GM12892 (cell line): ENCODE results near the gene IL13RA1.

Source experiments
- DNase-seq: peaks from one replicate; pipeline ENCODE4 v3.0.0; 2011; ENCODE audit not compliant: insufficient read length
- FAIRE-seq: peaks from 2 replicates; lab custom pipeline; 2011; peaks lifted over from hg19 to GRCh38; lab: Jason Lieb, UNC
- POLR2A ChIP-seq: IDR thresholded peaks from 2 replicates; pipeline ENCODE4 v1.6.1; 2011; ENCODE audit warnings: low read depth, low read length, control low read depth
- POLR2AphosphoS5 ChIP-seq: IDR thresholded peaks from 2 replicates; pipeline ENCODE4 v1.6.1; 2011; ENCODE audit warnings: low read depth, low read length, control low read depth
- TAF1 ChIP-seq: IDR thresholded peaks from 2 replicates; pipeline ENCODE4 v1.6.1; 2011; ENCODE audit warnings: low read depth, mild to moderate bottlenecking, control low read depth, low read length, borderline replicate concordance

IL13RA1 gene

DNA sequence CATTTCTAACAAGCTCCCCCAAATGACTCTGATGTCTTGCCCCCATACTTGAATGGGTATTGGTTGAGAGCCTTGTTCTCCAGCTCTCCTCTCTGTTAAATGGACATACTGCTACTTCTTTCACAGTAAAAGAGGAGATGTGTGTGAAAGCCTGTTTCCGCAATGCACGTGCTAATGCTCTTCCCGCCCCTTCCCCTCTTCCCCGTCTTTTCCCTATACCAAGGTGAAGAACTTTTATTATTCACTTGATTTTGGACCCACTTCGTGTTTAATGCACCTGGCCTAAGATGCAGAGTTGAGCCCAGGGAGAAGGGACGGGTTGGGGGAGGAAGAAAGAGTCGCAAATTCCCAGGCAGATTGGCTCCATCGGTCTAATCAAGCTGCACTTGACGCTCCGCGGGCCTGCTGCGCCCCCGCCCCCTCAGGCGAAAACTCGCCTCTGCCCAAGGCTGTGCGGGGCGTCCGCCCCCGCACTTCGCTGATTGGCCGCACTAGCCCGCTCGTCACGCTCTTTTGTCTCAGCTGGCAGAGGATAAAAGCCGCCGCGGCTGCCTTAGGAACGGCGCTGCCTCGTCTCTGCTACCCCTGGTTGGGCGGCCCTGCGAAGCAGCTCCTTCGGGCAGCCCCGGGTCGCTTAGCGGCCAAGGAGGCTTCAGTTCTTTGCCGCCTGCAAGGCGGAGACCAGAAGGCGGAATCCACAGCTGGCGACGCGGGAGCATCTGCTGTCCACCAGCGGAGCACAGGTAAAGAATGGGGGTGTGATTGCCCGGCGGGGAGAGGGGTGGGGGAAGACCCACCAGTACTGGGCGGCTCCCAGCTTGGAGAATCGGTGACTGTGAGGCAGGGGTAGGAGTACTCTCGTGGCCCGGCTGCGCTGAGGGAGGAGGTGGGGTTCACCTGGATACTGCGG lies 96.1 kb downstream of the IL13RA1 start, which contains the start of gene ZCCHC12:
Gene ZCCHC12 (plus strand): TSS at position 562 of the 910 bp plus-strand sequence. CDS start 1,421 bp downstream, outside the sequence.
- TF ChIP-seq POLR2A (no peak), POLR2AphosphoS5 (no peak), TAF1 (no peak)
- FAIRE-seq (no peak), DNase-seq (peak; percentile 39)

DNA sequence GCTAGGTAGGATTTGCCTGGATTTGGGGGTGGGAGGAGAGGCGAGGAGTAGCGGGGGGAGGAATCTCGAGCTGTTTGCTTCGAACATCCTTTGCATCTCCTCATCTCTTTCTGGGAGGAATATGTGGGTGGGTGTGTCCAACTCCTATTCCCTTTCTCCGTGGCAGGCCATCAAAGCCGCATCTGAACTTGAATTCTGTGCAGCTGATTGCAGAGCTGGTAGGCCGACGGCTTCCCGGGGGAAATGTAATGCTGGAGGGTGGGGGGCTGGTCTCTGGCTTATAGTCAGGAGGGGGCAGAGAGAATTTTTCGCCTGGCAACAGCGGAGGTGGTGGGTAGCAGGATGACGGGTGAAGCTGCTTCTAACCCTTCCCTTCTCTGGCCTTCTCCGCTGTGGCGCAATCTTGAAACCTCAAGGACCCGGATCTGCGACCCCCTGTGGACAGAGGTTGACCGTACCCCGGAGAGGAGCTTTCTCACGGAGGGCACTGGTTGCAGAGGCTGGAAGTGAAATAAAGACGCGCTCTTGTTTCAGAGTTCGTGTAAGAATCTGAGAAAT lies 96.8 kb downstream of the IL13RA1 start:
- TF ChIP-seq POLR2A (no peak), TAF1 (no peak), POLR2AphosphoS5 (no peak)
- no peak for DNase-seq
- no peak for FAIRE-seq

DNA sequence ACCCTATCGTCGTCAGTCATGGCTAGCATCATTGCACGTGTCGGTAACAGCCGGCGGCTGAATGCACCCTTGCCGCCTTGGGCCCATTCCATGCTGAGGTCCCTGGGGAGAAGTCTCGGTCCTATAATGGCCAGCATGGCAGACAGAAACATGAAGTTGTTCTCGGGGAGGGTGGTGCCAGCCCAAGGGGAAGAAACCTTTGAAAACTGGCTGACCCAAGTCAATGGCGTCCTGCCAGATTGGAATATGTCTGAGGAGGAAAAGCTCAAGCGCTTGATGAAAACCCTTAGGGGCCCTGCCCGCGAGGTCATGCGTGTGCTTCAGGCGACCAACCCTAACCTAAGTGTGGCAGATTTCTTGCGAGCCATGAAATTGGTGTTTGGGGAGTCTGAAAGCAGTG lies 97.8 kb downstream of the IL13RA1 start:
- FAIRE-seq (no peak), DNase-seq (no peak)
- TF ChIP-seq POLR2AphosphoS5: no peak
- no peak for TF ChIP-seq POLR2A
- TF ChIP-seq TAF1: no peak

DNA sequence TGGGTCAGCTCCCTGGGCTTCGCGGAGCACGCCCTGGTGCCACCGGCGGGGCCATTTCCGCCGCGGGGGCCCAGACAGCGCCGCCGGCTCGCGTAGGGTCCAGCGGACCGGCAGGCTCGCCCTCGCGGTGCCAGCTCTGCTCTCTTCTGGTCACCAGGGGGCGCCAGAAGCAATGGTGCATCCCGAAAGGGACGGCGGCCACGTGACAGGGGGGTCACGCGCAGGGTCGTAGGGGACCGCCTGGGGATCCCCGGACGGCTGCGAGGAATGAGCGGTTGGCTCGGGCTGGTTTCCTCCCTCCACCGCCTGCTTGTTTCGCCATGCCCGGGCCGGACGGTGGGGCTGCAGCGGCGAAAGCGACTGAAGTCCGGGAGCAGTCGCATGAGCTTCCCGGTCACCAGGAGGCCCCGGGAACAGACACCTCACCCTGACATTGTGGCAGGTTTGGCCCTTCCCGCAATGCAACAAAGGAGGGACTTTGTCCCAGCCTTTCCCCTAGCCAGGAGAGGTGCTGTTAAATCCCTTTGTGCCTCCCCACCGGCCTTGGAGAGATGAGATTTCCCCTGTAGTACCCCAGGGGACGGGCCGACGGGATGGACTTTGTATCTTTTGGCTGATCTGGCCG lies 112.0 kb downstream of the IL13RA1 start:
- TF ChIP-seq POLR2A: no peak
- TF ChIP-seq POLR2AphosphoS5: no peak
- TF ChIP-seq TAF1: no peak
- no peak for FAIRE-seq
- peak; percentile 41 for DNase-seq
